Colon (tissue), 2 donors: ENCODE data around the gene INPP5E.
"Not testable (repeated sequence)": the region's sequence is repeated elsewhere in the genome, so short reads cannot be mapped to it uniquely, and the experiment has no call there.

Source experiments
- FAIRE-seq: peaks from 2 replicates; lab custom pipeline; 2012; peaks lifted over from hg19 to GRCh38; lab: Jason Lieb, UNC
- donor health status: control.
- donor health status: control.

Gene INPP5E

DNA sequence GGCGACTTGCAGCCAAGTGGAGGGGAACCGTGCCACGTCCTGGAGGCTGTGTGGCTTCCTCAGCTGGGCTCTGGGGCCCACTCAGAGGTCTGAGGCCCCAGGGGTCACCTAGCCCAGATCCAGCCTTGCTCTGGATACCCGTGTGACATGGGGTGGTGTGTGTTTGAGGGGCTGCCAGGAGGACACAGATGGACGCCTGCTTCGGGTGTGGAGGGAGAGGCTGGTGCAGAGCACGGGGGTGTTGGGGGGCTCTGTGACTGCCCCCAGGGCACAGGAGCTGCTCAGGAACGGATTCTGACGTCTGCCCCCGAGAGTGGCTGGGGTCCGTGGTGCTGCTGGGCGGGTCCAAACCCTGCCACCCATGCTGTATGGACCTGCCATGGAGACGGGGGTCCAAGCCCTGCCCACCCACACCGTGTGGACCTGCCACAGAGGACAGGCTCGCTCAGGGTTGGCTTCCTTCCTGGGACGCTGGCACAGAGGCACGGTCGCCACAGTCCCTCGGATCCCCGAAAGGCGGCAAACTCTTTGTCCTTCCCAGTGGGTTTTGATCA is 10.5 kb downstream of the INPP5E start:
- FAIRE-seq, result no peak

GRCh38 chr9:136426787-136427186 is 12.9 kb downstream of the INPP5E start:
- no peak for FAIRE-seq

DNA sequence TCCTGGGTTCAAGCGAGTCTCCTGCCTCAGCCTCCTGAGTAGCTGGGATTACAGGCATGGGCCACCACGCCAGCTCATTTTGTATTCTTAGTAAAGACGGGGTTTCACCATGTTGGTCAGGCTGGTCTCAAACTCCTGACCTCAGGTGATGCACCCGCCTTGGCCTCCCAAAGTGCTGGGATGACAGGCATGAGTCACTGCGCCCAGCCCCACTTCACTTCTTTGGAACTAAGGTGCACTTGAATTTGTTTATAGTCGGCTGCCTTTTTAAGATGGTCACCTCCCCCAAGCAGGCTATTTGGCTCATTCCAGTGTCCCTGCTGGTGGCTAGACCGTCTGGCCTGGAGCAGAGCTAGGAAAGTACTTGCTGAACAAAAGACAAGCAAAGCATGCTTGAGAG is 14.3 kb downstream of the INPP5E start:
- FAIRE-seq, result not testable (repeated sequence)

DNA sequence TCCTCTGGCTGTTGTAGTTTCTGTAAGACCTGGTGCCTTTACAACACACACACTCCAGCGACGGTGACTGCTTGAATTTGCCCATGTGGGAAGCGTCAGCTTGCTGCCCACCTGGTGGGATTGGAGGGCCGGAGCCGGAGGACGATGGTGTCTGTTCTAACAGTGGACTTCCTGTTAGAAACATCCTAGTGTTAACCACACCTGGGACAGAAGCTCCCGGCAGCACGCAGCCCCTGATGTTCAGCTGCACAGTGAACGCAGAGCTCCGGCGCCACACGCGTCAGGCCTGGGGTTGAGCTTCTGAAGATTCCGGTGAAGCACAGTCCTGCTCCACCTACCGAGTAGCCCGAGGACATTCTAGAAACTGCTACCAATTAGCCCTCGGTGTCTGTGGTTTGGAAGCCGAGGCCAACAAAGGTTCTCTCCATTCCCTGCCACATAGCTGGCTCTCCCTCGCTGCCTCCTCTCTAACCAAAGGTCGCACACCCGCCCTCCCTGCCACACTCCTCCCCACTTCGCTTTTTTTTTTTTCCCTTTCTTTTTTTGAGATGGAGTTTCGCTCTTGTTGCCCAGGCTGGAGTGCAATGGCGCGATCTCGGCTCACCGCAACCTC is 14.8 kb downstream of the INPP5E start:
- FAIRE-seq, result no peak

DNA sequence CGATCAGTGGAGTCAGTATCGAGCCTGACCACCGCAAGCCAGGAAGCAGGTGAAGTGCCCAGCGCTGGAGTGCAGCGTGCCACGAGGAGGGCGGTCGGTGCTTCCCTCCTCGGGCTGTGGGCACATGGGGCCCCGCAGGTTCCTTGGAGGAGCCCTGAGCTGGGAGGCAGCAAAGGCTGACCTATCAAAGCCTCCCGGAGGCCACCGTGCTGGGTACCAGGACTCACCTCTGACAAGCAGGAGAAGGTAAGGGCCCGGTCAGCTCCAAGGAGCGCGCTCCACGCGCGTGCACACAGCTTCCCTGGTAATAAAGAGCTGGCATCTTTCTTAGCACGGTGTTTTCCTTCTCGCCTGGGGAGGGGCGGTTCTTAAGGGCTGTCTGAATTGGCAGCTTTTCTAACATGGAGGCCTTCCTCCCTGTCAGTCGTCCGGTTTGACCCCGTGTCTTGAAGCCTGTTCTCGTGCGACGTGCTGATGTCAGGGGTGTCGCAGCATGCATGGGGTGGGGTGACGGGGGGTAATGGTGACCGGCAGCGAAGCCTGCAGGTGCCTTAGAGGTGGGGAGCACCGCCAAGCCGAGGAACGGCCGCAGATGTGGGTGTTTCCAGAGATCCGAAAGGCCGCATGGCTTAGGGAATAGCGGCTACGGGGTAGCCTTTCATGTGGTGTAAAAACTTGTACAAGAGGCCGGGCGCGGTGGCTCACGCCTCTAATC is 16.1 kb downstream of the INPP5E start:
- no peak for FAIRE-seq

DNA sequence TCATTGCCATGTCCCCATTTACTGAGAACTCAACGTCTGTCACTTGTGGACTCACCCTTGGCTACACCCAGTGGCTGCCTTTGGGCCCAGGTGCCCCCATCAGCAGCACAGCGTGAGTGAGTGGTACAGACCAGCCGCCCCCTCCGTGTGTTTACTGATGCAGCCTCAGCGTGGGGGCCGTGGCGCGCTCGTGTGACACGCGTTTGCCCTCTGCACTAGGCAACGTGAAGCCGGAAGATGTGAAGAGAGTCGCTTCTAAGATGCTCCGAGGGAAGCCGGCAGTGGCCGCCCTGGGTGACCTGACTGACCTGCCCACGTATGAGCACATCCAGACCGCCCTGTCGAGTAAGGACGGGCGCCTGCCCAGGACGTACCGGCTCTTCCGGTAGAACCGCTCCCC is 16.8 kb downstream of the INPP5E start:
- no peak for FAIRE-seq

DNA sequence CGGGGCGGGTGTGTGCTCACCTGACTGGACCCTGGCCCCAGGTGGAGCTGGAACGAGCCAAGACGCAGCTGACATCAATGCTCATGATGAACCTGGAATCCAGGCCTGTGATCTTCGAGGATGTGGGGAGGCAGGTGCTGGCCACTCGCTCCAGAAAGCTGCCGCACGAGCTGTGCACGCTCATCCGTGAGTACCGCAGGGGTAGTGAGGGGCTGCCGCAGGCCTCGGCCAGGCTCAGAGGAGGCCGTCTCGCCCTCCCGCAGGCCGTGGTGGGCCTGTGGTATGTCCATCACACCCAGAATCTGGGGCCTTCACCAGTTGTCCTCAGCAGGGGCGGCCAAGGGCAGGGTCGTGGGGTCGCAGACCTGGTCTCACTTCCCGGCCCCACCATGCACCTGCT is 17.9 kb downstream of the INPP5E start:
- no peak for FAIRE-seq

GRCh38 chr9:136419092-136419420 is 20.6 kb downstream of the INPP5E start:
- FAIRE-seq, result no peak

DNA sequence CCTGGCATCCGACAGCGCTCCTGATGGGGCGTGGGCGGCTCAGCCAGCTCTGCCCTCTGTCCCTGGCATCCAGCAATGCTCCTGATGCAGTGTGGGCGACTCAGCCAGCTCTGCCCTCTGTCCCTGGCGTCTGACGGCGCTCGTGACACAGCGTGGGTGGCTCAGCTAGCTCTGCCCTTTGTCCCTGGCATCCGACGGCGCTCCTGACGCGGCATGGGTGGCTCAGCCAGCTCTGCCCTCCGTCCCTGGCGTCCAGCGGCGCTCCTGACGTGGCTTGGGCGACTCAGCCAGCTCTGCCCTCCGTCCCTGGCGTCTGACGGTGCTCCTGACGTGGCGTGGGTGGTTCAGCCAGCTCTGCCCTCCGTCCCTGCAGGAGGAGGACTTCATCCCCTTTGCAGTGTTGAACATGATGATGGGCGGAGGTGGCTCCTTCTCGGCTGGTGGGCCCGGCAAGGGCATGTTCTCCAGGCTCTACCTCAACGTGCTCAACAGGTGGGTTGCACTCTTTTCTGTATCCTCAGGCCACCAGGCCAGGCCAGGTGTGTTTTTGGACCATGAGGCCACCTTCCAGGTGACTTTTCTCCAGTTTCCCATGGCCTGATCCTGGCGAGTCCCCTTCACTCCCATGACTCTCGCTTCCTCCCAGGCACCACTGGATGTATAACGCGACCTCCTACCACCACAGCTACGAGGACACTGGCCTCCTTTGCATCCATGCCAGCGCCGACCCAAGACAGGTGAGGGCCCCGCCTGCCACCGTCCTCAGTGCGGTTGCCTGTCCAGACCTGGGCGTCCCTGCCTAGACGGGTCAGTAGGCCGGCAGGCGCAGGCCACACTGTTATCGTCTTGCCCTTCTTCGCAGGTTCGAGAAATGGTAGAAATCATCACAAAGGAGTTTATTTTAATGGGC is 21.2 kb downstream of the INPP5E start:
- FAIRE-seq, result no peak

DNA sequence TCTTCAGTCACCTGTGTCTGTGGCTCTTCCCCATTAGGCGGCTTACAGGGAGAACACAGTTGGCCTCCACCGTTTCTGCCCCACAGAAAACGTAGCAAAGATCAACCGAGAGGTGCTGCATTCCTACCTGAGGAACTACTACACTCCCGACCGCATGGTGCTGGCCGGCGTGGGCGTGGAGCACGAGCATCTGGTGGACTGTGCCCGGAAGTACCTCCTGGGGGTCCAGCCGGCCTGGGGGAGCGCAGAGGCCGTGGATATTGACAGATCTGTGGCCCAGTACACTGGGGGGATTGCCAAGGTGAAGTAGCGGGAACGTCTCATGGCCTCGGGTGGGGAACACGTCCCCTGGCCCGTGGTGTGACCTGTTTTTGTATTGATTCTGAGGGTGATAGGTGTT is 22.7 kb downstream of the INPP5E start:
- no peak for FAIRE-seq

GRCh38 chr9:136416427-136416826 is 23.2 kb downstream of the INPP5E start:
- FAIRE-seq, result no peak

DNA sequence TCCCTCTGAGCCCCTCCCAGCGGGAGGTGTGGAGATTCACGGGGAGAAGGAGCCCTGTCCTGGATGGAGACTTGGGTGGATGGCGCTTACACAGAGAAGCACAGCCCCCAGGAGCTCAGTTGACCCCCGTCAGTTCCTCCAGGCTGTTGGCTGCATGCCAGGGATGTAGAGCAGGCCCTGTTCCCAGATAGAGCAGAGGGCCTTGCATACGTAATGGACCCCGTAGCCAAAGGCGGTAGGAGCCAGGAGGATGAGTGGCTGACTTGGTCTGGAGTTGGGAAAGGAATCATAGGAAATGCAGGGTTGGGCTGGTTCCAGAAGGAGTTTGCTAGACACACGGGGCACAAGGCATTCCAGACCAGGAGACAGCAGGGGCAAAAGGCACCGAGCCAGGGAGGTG is 26.7 kb downstream of the INPP5E start:
- no peak for FAIRE-seq

DNA sequence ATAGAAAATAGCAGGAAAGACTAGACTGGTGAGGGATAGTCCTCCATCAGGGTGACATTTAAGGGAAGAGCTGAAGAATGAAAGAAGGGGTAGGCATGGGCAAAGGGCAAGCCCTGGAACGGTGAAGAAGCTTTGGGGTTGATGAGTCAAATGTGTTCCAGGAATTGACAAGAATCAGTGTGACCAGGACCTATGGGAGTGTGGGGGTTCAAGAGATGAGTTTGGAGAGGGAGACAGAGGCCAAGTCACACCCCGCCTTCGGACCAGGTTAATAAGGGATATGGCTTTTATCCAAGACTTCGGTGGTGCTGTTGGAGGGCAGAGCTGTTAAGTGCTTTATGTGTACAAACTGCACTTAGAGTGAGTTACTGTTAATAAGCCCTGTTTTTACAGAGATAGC is 28.3 kb downstream of the INPP5E start:
- no peak for FAIRE-seq

DNA sequence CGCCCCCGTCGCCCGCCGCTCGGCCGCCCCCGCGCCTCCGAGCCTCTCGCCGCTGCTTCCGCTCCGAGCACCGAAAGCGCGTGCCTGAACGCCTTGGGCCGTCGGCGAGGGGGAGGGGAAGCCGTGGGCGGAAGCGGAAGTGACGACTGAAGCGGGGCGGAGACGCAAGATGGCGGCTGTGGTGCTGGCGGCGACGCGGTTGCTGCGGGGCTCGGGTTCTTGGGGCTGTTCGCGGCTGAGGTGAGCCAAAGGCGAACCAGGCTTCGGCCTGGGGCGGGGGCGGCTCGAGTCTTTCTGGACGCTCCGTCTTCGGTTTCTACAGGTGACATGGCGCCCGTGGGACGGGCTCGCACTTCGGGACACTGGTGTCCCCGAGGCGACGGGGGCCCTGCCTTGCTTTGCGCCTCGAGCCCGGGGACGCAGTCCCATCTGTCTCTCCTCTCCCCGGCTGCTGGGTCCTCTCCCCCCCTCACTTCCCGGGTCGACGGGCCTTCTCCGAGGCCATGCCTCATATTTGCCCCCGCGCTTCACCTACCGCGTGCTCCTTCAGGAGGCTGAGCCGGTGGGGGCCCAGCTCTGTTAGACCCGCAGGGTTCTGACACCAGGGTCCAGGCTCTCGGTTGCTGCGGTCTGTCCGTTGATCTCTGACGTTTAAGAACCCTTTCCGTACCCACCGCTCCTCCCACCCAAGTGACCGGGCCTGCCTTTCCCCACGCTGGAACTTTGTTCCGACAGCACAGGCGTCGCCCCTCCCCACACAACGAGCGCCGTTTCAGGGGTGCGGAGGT is 29.0 kb downstream of the INPP5E start, which contains the start of the genes ENTR1 and PMPCA:
TSS of gene ENTR1 (minus strand) at position 115 of the 788 bp plus-strand sequence. CDS start 217 bp downstream, outside the sequence.
TSS of gene PMPCA (plus strand) at position 159 of the 788 bp plus-strand sequence. CDS start at position 170, 11 bp downstream.
- no peak for FAIRE-seq

GRCh38 chr9:136409557-136410455 is 29.8 kb downstream of the INPP5E start:
- no peak for FAIRE-seq

- no peak for FAIRE-seq
Observed at GRCh38 chr9:136407911-136408310, 31.7 kb downstream of the INPP5E start.

GRCh38 chr9:136407061-136407460 is 32.6 kb downstream of the INPP5E start:
- not testable (repeated sequence) for FAIRE-seq

DNA sequence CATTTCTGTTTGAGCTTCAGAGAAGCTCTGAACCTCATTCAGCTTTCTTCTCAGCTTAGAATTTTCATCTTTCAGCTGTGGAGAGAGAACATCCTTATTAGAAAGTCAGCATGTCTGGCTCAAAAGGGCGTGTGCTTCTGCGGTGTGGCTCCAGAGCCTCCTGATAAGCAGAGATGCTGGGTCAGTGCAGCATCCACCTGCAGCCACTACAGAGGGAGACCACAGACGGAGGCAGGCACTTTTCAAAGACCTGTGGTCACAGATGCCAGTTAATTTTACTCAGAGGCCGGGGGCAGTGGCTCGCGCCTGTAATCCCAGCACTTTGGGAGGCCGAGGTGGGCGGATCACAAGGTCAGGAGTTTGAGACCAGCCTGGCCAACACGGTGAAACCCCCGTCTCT is 33.7 kb downstream of the INPP5E start:
- FAIRE-seq, result not testable (repeated sequence)

DNA sequence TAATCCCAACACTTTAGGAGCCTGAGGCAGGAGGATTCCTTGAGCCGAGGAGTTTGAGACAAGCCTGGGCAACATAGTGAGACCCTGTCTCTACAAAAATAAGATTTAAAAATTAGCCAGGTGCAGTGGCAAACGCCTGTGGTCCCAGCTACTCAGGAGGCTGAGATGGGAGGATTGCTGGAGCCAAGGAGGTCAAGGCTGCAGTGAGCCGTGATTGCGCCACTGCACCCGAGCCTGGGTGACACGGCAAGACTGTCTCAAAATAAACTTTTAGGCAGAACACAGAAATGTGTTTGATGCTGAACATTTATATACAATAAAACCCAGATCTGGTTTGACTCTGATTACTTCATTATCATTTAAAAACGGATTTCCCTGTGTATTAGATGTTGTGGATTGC is 34.2 kb downstream of the INPP5E start:
- FAIRE-seq, result no peak

DNA sequence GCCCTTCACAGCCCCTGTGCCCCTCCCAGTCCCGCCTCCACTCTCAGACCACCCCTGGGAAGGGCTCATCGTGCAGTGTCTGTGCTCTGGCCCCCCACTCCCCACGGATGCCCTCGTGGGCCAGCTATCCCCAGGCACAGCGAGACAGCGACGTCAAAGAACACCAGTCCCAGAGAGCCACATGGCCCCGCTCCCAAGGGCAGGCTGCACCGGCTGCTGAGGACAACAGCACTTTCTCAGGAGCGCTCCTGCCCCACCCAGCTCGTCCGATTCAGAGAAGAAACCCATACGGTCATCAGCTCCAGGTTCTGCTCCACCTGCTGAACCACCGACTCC is 34.9 kb downstream of the INPP5E start:
- no peak for FAIRE-seq
